ENCODE measurements around the gene SOX6.
"Not testable (repeated sequence)": the region's sequence is repeated elsewhere in the genome, so short reads cannot be mapped to it uniquely, and the experiment has no call there.

Gene SOX6

DNA sequence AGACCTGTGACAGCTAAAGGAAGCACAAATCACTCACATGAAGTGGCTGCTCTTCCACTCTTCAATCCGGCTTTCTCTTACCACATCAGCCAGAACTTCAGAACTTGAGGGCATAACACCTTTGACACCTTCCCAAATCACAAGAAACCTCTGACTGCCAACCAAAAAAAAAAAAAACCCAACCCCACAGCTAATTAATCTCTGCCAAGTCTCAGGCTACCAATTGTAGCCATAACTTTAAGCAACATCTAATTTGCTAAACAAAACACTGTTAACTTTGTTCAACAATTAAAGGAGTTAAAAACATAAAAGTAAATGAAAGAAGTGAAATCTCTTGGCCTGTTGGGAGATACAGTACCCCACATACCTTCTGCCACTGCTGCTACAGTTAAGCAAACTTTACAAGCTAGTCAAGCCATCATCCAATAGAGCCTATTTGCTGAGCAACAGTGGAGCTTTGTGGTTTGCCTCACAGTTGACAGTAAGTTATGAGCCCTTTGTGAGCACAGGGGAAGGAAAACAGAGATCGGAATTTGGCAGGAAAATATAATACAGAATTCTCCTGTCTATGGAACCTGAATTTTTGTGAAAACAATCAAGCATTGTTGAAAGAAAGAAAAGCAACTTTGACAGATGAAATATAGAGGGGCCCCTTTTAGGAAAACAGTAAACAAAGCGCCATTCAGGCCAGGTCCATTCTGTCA lies at the start of gene SOX6:
Gene SOX6, minus strand, starts transcription at position 490 of the 704 bp plus-strand sequence. CDS start 15,298 bp downstream, outside the sequence.
- DNase-seq (ENCODE audit: low read depth in 2 of 2), result no peak

DNA sequence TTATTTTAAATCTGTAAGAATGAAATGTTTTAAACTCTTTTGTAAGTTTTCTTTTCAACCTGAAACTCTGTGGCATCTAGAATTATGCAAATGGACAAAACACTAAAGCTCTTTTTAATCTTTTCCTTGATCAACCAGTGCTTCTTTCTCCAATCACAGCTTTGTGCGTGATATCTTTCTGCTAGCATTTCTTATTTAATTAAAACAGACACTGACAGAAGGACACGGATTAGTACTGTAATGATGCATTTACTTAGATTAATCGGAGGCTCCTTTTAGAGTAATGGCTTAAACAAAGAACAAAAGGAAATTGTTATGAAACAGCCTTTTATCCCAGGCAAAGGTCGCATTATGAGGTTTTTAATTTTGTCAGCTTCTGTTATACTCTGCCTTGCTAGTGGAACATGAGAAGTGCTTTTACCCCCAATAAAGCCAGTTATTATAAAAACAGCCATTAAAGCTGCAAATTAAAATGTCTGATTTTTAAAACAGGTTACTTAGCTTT lies 48.5 kb upstream of the SOX6 start:
- no peak for DNase-seq (ENCODE audit: low read depth in 2 of 2)

DNA sequence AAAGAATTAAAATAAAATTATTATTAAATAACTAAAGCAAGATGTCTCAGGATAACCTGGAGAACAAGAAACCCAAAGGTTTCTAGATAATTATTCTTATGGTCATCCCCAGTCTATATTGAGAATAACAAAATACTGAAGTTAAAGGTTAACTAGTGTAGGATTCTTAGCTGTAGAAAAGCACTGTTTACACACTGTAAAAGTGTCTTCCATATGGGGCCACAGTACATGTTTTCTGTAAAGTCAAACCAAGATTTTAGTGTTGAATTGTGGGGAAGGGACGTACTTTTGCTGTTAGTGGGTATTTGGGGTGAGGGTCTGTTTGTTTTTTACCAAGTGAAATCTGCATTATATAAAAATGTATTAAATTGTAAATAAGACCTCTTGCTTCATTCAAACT lies 47.5 kb upstream of the SOX6 start:
- no peak for DNase-seq (ENCODE audit: low read depth in 2 of 2)

DNA sequence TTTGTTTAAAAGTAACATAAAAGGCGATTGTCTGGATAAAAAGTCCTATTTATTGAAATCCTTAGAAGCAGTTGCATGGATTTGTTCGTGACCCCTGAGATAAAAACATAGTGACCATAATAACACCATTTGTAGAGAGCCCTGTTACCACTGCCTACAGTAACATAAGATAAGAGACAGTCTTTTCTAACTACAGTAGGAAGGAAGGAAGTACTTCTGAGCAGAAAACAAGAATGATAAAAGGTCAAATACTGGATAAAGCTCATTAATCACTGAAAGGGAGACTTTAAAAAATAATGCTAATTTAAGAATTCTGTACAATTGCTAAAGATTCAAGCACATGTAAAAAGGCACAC lies 47.1 kb upstream of the SOX6 start:
- DNase-seq (ENCODE audit: low read depth in 2 of 2), result no peak

DNA sequence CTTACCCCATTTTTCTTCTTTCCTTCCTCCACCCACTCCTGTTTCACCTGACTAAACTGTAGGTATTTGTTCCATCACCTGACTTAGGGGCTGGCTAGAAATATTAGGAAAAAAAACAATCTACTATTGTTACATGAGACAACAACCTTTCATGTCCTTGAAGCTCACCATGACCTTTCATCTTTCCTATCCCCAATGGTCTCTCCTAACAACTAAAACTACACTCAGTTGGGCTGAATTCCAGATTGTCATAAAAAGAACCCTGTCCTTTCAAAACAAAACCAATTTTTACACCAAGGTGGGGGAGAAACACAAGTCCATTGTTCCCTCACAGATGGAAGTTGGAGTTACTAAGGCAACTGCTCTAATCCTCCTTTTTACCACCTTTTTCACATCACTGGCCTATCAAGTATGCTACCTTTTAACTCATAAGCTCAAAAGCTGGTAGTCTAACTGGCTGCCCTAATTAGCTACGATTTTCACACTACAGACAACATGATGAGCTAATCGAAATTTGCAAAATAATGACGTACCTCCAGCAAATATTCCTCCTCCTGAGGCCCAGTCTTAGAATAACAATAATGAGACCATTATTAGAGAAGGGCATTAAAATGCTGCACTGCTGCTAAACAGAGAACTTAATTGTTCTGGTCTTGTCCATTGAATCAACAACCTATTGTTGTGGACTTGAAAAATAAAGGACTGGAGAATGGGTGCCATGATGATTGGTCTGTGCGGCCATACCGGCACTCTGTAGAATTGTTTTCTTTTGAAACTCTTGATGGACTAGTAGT lies 46.5 kb upstream of the SOX6 start:
- DNase-seq (ENCODE audit: low read depth in 2 of 2), result no peak

DNA sequence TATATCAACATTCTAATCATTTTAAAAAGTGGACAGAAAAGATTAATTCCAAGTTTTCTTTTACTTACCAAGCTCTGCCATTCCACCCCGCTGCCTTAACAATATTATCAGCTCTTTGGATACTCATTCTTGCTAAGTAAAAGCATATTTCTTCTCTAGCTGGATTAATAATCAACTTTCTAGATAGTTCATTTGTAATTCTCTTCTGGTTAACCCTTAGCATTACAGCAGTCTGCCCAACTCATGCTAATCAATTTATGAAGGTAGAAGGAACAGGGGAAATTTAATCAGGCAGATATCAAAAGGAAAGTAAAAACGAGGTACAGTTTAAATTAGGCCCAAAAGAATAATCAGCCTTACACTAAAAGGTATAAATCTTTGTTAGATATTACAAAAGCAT lies 41.0 kb upstream of the SOX6 start:
- no peak for DNase-seq (ENCODE audit: low read depth in 2 of 2)

DNA sequence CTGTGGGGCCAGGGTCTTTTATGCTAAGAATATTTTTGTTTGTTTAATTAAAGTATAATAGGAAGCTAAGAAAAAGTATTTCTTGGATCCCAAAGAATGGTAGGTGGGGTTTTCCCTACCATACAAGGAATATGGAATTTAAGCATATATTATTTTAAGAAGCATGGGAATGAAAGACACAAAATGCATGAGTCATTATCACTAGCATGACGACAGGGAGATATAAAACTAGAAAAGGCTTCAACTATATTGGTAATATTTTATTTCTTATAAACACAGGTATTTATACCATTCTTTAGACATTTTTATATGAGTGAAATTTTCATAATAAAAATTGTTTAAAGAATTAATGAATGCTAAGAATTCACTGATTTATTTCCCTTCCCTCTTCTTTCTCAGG lies 39.3 kb upstream of the SOX6 start:
- no peak for DNase-seq (ENCODE audit: low read depth in 2 of 2)

DNA sequence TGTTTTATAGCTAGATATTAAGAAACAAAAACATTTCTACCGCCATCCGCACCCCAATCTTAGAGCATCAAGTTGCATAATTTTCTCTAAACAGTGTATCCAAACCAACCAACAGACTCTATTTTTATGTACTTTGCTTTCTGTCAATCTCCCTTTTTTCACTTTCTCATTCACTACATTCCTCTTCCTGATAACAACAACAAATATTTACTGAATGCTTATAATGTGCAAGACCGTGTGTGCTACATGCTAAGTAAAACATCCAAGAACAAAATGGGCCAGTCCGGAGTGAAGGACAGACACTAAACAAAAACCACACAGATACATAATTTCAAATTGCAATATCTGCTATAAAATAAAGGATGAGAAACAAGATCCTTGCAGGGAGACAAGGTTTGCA lies 38.6 kb upstream of the SOX6 start:
- DNase-seq (ENCODE audit: low read depth in 2 of 2), result no peak

DNA sequence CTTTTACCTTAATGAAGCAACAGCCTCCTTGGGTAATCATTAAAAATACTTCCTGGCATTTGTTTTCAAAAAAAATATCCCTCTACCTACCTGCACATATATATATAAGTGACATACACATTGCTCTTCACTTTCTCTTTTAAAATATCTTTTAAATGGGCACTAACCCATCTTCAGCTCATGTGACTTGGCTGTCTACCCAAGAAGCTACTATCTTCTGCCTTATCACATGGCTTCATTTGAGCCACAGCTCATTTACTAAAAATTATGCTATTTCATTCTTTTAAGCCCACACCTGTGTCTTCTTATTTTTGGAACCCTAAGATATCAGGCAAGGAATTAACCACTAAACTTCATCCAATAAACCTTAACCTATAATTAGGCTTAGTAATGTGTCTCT lies 37.0 kb upstream of the SOX6 start:
- no peak for DNase-seq (ENCODE audit: low read depth in 2 of 2)

DNA sequence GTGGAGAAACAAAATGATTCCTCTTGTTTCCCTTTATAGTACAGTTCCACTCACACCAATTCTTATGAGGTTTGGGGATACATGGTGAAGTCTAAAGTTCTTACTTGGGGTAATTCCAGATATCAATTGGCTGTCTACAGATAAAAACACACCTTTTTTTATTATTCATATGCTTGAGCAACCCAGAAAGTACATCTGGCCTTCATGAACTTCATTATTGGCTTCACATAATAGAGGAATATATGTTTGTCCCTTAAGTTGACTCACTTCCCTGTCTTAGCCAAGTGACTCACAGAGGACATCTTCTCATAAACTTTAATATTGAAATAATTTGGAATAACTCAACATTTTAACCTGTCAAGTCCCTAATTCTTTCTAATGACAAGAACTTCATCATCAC lies 36.3 kb upstream of the SOX6 start:
- no peak for DNase-seq (ENCODE audit: low read depth in 2 of 2)

DNA sequence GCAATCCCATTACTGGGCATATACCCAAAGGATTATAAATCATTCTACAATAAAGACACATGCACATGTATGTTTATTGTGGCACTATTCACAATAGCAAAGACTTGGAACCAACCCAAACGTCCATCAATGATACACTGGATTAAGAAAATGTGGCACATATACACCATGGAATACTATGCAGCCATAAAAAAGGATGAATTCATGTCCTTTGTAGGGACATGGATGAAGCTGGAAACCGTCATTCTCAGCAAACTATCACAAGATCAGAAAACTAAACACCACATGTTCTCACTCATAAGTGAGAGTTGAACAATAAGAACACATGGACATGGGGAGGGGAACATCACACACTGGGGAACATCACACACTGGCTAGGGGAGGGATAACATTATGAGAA lies 34.5 kb upstream of the SOX6 start:
- not testable (repeated sequence) for DNase-seq (ENCODE audit: low read depth in 2 of 2)

DNA sequence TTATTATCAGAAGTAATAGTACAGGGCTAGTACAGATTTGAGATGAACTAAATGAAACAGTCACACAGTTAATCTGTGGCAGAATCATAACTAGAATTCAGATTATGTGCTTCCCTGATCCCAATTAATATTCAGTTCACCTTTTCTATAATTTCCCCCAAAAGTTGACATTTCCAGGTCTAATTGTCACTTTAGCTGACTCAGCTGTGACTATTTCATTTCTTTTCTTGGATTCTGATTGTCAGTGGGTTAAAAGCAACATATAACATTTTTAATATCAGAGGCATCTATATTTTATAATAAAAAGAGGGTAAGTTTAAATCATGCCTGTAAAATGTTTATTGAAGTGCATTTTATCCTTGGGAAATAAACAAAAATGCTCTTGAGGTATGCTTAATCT lies 28.8 kb upstream of the SOX6 start:
- no peak for DNase-seq (ENCODE audit: low read depth in 2 of 2)

DNA sequence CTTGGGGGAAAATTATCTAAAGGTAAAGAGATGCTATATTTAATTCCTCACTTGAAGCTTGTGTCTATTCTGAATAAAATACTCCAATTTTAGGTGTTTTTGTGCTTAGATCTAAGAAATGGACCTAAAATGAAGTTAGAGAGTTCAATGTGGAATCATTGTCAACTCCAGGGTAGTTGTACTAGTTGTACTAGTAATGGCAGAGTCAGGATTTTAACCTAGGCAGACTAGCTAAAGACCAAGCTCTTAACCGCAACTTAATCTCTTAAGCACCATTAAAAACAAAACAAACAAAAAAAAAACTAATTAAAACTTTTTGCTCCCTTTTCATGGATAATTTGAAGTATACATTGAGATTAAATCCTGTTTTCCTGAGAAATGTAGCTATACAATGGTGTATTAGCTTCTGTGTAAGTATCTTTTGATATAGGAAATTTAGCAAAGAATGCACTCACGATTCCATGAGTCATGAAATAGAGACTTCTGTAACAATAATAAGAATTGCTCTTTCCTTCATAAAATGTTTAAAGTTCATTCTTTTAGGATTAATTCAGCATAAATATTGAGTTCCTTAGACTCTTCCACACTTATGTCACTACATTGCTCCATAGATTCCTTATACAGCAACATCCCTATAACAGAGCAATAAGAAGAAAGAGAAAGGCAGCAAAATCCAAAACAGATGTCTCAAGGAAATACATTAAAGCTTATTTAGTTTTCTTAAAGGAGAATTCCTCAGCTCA lies 26.5 kb upstream of the SOX6 start:
- no peak for DNase-seq (ENCODE audit: low read depth in 2 of 2)

DNA sequence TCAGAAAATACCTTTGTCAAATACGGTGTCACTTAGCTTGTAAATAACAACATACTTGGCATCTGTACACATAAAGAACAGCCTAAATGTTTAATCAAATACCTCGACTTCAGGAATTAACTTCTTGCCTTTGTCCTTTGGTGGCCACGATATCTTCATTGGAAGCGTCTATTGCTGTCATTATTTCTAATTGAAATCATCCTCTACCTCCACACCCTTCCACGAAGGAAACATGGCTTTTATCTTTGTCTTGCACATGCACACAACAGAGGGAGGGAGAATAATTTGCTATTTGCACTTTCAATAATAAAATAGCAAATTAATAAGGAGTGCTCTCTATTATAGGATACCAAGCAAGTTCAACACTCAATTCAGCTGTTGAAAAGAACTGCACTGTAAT lies 25.8 kb upstream of the SOX6 start:
- DNase-seq (ENCODE audit: low read depth in 2 of 2), result no peak

DNA sequence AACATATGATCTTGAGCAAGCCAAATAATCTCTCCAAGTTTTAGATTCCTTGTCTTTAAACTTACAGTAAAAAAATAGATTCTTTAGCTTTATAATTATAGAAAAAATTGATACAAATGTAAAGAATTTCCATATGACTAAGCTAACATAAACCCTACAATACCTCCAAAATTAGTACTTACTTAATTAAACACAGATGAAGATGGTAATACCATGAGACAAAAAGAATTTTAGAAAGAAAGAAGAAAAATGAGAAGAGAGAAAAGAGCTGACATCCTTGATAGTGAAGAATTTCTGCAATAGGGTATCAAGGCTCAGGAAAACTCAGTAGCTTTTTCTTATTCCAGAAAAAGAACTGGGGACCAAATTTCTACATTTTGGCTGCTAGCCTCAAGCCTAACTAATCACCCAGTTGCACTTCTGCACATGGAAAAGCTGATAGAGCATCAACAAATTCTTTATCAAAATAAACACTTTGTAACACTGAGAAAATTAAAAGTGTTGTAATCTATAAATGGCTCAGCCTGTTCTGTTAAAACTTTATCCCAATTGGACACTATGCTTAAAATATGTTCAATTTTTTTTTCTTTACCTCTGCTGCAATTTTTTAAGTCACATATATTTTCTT lies 24.7 kb upstream of the SOX6 start:
- no peak for DNase-seq (ENCODE audit: low read depth in 2 of 2)

DNA sequence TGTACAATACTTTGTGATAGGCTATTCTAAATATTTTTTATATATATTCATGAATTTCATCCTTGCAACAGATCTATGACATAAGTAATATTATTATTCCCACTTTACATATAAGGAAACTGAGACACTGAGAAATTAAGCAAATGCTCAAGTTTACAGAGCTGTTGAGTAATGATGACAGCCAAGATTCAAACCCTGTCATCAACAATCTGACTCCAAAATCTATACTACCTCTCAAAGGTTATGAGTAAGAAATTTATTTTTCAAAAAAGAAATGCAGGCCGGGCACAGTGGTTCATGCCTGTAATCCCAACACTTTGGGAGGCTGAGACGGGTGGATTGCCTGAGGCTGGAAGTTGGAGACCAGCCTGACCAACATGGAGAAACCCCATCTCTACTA lies 22.6 kb upstream of the SOX6 start:
- DNase-seq (ENCODE audit: low read depth in 2 of 2), result no peak

DNA sequence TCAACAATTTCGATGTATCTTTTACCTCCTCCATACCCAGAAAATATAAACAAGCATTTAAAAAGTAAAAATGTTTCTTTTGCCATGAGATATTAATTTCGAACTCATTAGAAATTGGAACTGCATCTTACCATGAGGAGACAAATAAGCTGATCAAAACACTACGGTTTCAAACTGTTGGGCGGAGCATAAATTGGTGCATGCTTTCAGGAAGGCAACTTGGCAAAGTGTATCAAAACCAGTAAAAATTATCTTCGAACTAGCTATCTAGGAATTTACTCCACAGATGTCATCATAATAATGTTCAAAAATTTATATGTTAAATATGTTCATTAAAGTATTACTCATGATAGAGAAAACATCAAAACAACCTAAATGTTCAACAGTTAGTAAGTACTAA lies 21.4 kb upstream of the SOX6 start:
- no peak for DNase-seq (ENCODE audit: low read depth in 2 of 2)

DNA sequence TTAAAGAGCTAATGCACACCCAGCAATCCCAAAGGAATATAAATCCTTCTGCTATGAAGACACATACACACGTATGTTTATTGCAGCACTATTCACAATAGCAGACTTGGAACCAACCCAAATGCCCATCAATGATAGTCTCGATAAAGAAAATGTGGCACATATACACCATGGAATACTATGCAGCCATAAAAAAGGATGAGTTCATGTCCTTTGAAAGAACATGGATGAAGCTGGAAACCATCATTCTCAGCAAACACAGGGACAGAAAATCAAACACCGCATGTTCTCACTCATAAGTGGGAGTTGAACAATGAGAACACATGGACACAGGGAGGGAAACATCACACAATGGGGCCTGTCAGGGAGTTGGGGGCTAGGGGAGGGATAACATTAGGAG lies 19.3 kb upstream of the SOX6 start:
- not testable (repeated sequence) for DNase-seq (ENCODE audit: low read depth in 2 of 2)

DNA sequence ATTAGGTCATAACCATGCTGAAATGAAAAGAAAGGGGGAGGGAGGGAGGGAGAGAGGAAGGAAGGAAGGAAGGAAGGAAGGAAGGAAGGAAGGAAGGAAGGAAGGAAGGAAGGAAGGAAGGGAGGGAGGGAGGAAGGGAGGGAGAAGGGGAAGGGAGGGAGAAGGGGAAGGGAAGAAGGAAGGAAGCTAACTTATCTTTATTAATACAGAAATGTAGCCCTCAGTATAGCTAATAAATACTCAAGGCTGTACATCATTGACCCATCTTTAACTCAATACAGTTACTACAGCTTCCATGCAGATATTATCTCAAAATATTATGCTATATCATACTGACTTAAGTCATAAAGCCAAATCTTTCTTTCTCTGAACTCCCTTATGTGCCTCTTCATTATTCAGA lies 17.4 kb upstream of the SOX6 start:
- no peak for DNase-seq (ENCODE audit: low read depth in 2 of 2)

DNA sequence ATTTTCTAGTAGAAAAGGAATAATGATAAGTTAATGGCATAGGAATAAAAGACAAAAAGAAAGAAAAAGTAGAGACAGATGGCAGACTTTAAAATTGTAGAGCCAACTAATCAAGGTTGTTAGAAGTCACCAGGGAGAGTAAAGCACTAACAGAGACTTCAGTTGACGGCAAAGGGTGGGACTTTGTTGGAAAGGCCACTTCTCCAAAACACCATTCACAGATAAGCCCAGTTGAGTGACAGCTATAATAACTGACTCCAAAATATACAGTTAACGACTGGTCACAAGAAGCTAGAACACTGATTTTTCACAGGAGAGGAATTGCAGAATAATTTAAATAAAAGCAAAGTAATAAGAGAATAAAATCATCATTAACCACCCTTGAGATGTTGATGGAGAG lies 16.0 kb upstream of the SOX6 start:
- DNase-seq (ENCODE audit: low read depth in 2 of 2), result no peak

DNA sequence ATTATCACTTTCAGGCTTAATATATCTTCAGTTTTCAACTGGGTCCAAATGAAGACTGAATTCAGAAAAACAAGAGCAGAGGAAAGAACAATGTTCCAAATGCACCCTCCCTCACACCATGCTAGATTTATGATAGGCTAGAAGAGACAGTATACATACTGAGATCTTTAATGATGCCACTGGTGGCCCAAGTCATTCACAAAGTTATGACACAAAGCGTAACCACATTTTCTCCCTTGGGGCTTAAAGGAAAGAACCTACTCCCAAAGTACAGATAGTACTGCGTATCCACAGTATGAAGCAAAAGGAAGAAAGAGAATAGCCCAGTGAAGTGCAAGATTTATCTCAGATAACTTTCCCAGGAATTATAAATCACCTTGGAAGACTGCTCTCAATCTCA lies 10.9 kb upstream of the SOX6 start:
- no peak for DNase-seq (ENCODE audit: low read depth in 2 of 2)

DNA sequence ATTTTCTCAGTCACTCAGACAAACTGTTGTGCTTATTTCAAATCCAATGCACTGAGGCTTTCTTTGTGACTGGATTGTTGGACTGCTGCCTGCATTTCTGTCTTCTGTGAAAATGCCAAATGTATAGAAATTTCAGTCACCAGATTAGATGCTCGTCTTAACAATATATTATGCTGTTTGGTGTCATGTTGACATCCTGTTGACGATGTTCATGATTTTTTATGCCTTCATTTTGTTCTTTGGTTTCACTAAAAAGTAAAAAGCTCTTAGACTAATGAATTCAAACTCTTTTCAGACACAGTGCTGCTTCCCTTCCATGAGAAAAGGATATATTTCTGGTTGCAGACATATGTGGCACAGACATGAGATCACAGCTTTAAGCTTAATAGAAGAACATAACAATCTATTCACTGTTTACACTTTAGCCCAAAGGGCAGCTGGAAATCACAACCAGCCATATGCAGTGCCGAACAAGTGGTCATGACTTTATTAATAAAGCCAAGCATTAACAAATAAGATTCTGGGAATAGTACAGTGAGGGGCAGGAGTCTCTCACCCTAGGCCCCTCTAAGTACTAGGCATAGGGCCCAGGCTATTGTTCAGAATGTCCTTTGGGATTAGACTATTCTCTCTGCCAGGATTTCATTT lies 9.4 kb upstream of the SOX6 start:
- no peak for DNase-seq (ENCODE audit: low read depth in 2 of 2)

Measured in stimulated activated CD4-positive, alpha-beta T cell treated with anti-CD3 and anti-CD28 coated beads, Interleukin-1b, Interleukin-23, amount 100 ng/mL, for 1 hour (primary cell).